ENCODE results near the gene AKAP13. TPM values are rescaled to one million over a fixed set of nuclear protein-coding genes. Genes with fewer than 3 reads are reported as not detected.

AKAP13 gene
- total RNA-seq, 4 donors from 2014 or later, result 105 to 167 (median 129) TPM

GRCh38 chr15:85592148-85592547 is 211.7 kb downstream of the AKAP13 start:
- intact Hi-C loops (cut with DNase I; ENCODE audit: low total_unique reads), result no loop called here
- no peak overlapping the region for H3K4me3 ChIP-seq (ENCODE audit: low read depth, poor library complexity, severe bottlenecking)
- TF ChIP-seq CTCF (IDR thresholded peaks at IDR 0.05) (no peak), POLR2A (IDR thresholded peaks at IDR 0.05) (no peak)
- 14 to 19% methylated on average over 3 of the region's 3 CpGs for WGBS, 2 donors
- DNase-seq (ENCODE audit: low spot score in 2 of 2), result no peak

GRCh38 chr15:85593809-85594445 is 213.5 kb downstream of the AKAP13 start:
- WGBS, 2 donors, result 93 to 98% methylated on average over 1 of the region's 1 CpG
- H3K4me3 ChIP-seq (ENCODE audit: low read depth, poor library complexity, severe bottlenecking), result no peak overlapping the region
- TF ChIP-seq POLR2A (IDR thresholded peaks at IDR 0.05) (no peak), CTCF (IDR thresholded peaks at IDR 0.05) (no peak)
- DNase-seq (ENCODE audit: low spot score in 2 of 2), result no peak
- intact Hi-C loops (cut with DNase I; ENCODE audit: low total_unique reads), result no loop called here

- DNase-seq (ENCODE audit: low spot score in 2 of 2), result no peak
- WGBS, 2 donors, result 79 to 85% methylated on average over 4 of the region's 4 CpGs
- no peak for TF ChIP-seq POLR2A (IDR thresholded peaks at IDR 0.05)
- no peak for TF ChIP-seq CTCF (IDR thresholded peaks at IDR 0.05)
- no peak overlapping the region for H3K4me3 ChIP-seq (ENCODE audit: low read depth, poor library complexity, severe bottlenecking)
- intact Hi-C loops (cut with DNase I; ENCODE audit: low total_unique reads), result no loop called here
These were observed 215.6 kb downstream of the AKAP13 start for GRCh38 chr15:85595804-85596536.

GRCh38 chr15:85597155-85597815 is 216.9 kb downstream of the AKAP13 start:
- no peak overlapping the region for H3K4me3 ChIP-seq (ENCODE audit: low read depth, poor library complexity, severe bottlenecking)
- 57 to 81% methylated on average over 2 of the region's 2 CpGs for WGBS, 2 donors
- TF ChIP-seq CTCF (IDR thresholded peaks at IDR 0.05) (no peak), POLR2A (IDR thresholded peaks at IDR 0.05) (no peak)
- intact Hi-C loops (cut with DNase I; ENCODE audit: low total_unique reads), result no loop called here
- no peak for DNase-seq (ENCODE audit: low spot score in 2 of 2)

GRCh38 chr15:85598219-85598618 is 217.8 kb downstream of the AKAP13 start:
- no peak for DNase-seq (ENCODE audit: low spot score in 2 of 2)
- no peak overlapping the region for H3K4me3 ChIP-seq (ENCODE audit: low read depth, poor library complexity, severe bottlenecking)
- intact Hi-C loops (cut with DNase I; ENCODE audit: low total_unique reads), result no loop called here
- TF ChIP-seq POLR2A (IDR thresholded peaks at IDR 0.05) (no peak), CTCF (IDR thresholded peaks at IDR 0.05) (no peak)
- WGBS, 2 donors, result 57 to 63% methylated on average over 4 of the region's 4 CpGs
